ENCODE data around the gene COASY.

- no peak for TF ChIP-seq EZH2 (IDR thresholded peaks at IDR 0.05; ENCODE audit: insufficient read depth, low read length)
- TF ChIP-seq, protein P1, sequence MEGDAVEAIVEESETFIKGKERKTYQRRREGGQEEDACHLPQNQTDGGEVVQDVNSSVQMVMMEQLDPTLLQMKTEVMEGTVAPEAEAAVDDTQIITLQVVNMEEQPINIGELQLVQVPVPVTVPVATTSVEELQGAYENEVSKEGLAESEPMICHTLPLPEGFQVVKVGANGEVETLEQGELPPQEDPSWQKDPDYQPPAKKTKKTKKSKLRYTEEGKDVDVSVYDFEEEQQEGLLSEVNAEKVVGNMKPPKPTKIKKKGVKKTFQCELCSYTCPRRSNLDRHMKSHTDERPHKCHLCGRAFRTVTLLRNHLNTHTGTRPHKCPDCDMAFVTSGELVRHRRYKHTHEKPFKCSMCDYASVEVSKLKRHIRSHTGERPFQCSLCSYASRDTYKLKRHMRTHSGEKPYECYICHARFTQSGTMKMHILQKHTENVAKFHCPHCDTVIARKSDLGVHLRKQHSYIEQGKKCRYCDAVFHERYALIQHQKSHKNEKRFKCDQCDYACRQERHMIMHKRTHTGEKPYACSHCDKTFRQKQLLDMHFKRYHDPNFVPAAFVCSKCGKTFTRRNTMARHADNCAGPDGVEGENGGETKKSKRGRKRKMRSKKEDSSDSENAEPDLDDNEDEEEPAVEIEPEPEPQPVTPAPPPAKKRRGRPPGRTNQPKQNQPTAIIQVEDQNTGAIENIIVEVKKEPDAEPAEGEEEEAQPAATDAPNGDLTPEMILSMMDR (IDR thresholded peaks at IDR 0.05; ENCODE audit: insufficient read depth, low read depth, low read length), result no peak
Measured at GRCh38 chr17:42564815-42565522, 3.0 kb downstream of the COASY start.

Measured in astrocyte (in vitro differentiated cells and primary cell).